Bronchial epithelial cell (primary cell): ENCODE measurements around the gene MPO. TPM values are rescaled to one million over a fixed set of nuclear protein-coding genes. Genes with fewer than 3 reads are reported as not detected.

Source experiments
- DNase-seq: peaks from one replicate; pipeline ENCODE4 v3.0.0-alpha.2; 2010; ENCODE audit warnings: low read depth
- FAIRE-seq: peaks from 2 replicates; lab custom pipeline; 2011; peaks lifted over from hg19 to GRCh38; lab: Jason Lieb, UNC
- H3K27me3 ChIP-seq: 2 replicates; pipeline ENCODE4 v1.5.1; 2011; ENCODE audit warnings: low read length; ENCODE audit not compliant: control insufficient read depth, insufficient read depth
- H3K36me3 ChIP-seq: 2 replicates; pipeline ENCODE4 v1.5.1; 2011; ENCODE audit warnings: low read length; ENCODE audit not compliant: control insufficient read depth, insufficient read depth
- H3K4me3 ChIP-seq: 2 replicates; pipeline ENCODE4 v1.5.1; 2011; ENCODE audit warnings: mild to moderate bottlenecking, low read depth, low read length, control low read depth
- CTCF ChIP-seq: IDR thresholded peaks from 2 replicates; pipeline ENCODE4 v1.5.1; 2011; ENCODE audit warnings: mild to moderate bottlenecking, moderate library complexity, low read length, control low read depth, inconsistent platforms; ENCODE audit not compliant: insufficient read depth, severe bottlenecking
- total RNA-seq: library from RNA; depleted of rRNA; stranded (reverse); fragments of >200 nt; gene quantifications from 2 replicates; pipeline ENCODE4 v1.2.1, GENCODE V29; 2014

The MPO gene
- total RNA-seq, 1 donor from 2014 or later = not detected

- H3K27me3 ChIP-seq = peaks cover 6% of the 10 kb centered on the region
- no peak for TF ChIP-seq CTCF
- H3K36me3 ChIP-seq = no peaks in the 10 kb centered on the region
- no peak for FAIRE-seq
- no peak overlapping the region for H3K4me3 ChIP-seq
- DNase-seq = no peak
Observed at GRCh38 chr17:58265902-58266875, 14.5 kb downstream of the MPO start.

DNA sequence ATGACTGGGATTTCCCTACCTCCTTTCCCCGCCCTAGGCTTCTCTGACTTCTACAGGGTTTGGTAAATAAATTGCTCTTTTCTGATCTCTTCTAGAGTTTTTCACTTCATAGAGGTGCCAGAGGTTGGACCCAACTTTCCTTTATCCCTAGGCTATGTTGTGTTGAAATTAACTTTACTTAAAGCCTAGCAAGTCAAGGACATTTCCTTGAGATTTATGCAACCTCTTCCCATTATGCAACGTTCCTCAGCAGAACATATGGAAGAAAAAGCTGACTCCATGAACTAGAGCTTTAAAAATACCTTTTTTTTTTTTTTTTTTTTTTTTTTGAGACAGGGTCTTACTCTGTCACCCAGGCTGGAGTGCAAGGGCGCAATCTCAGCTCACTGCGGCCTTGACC is 15.5 kb downstream of the MPO start:
- Histone ChIP-seq H3K36me3 (no peaks in the 10 kb centered on the region), H3K4me3 (no peak overlapping the region), H3K27me3 (peaks cover 6% of the 10 kb centered on the region)
- FAIRE-seq = no peak
- no peak for TF ChIP-seq CTCF
- no peak for DNase-seq

GRCh38 chr17:58264407-58265103 is 16.2 kb downstream of the MPO start:
- H3K36me3 ChIP-seq = no peaks in the 10 kb centered on the region
- H3K27me3 ChIP-seq = peaks cover 6% of the 10 kb centered on the region
- no peak for FAIRE-seq
- no peak overlapping the region for H3K4me3 ChIP-seq
- no peak for TF ChIP-seq CTCF
- DNase-seq = no peak

DNA sequence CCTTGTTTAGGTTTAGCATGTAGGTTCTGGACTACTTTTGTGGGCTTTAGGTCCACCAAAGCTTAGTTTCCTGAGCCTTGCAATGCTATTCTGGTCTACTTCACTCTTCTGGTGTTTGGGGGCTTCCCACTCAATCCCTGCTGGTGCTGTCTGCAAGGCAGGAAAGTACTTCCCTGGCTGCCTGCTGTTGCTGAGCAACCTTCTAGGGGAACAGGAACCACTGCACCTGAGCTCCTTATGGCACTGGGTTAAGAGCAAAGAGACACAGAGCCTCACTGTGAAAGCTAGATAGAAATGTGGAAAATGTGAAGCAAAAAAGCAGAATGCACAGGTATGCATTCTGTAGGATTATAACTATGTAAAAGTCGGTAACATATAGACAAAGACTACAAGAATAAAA is 17.0 kb downstream of the MPO start:
- Histone ChIP-seq H3K27me3 (peaks cover 6% of the 10 kb centered on the region), H3K36me3 (no peaks in the 10 kb centered on the region), H3K4me3 (no peak overlapping the region)
- DNase-seq (no peak), FAIRE-seq (no peak)
- no peak for TF ChIP-seq CTCF

DNA sequence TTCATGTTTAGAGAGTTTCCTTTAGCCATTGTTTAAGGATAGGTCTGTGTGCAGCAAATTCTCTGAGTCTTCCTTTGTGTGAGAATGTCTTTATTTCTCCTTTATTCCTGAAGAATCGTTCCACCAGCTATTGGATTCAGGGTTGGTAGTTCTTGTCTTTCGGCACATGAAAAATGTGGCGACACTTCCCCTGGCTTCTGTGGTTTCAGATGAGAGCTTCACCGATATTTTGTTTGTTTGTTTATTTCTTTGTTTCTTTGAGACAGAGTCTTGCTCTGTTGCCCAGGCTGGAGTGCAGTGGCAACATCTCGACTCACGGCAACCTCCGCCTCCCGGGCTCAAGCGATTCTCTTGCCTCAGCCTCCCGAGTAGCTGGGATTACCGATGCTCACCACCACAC is 18.6 kb downstream of the MPO start:
- no peak for DNase-seq
- Histone ChIP-seq H3K36me3 (no peaks in the 10 kb centered on the region), H3K4me3 (no peak overlapping the region), H3K27me3 (peaks cover 4% of the 10 kb centered on the region)
- no peak for TF ChIP-seq CTCF
- no peak for FAIRE-seq
